SJSA1 (cell line): ENCODE measurements around the gene PLAC1. TPM values are rescaled to one million over a fixed set of nuclear protein-coding genes. Genes with fewer than 3 reads are reported as not detected.
A peak's percentile ranks its signal among the peaks of the same experiment; 100 is the strongest.

Experiments used
- DNase-seq, 2 experiments: peaks; one replicate each; pipeline ENCODE4 v3.0.0-alpha.2; 2015 to 2020; ENCODE audit warnings: low spot score in 2 of 2, low read depth in 1 of 2
- H3K27ac ChIP-seq: fragments of 250-450 bp; sonication (Bioruptor Pico); 2 replicates; pipeline ENCODE4 v1.5.1; 2020; ENCODE audit warnings: mild to moderate bottlenecking, moderate library complexity
- H3K27me3 ChIP-seq: fragments of 250-450 bp; sonication (Bioruptor Pico); replicated peaks from 2 replicates; pipeline ENCODE4 v1.5.1; 2020; ENCODE audit warnings: mild to moderate bottlenecking, moderate library complexity
- H3K36me3 ChIP-seq: fragments of 250-450 bp; sonication (Bioruptor Pico); 2 replicates; pipeline ENCODE4 v1.5.1; 2020; ENCODE audit warnings: mild to moderate bottlenecking
- H3K4me1 ChIP-seq: fragments of 250-450 bp; sonication (Bioruptor Pico); replicated peaks from 2 replicates; pipeline ENCODE4 v1.6.1; 2021; ENCODE audit warnings: mild to moderate bottlenecking
- H3K4me3 ChIP-seq: fragments of 250-450 bp; sonication (Bioruptor Pico); 2 replicates; pipeline ENCODE4 v1.5.1; 2020; ENCODE audit warnings: mild to moderate bottlenecking
- H3K9me3 ChIP-seq: fragments of 250-450 bp; sonication (Bioruptor Pico); replicated peaks from 2 replicates; pipeline ENCODE4 v1.5.1; 2020; ENCODE audit warnings: mild to moderate bottlenecking
- total RNA-seq: library from RNA; depleted of rRNA; stranded (reverse); fragments of >200 nt; shearing (Covaris generic); gene quantifications from 2 replicates; pipeline ENCODE4 v1.2.3, GENCODE V29; 2014

PLAC1 gene
- total RNA-seq, 1 experiment from 2014 or later, result not detected

DNA sequence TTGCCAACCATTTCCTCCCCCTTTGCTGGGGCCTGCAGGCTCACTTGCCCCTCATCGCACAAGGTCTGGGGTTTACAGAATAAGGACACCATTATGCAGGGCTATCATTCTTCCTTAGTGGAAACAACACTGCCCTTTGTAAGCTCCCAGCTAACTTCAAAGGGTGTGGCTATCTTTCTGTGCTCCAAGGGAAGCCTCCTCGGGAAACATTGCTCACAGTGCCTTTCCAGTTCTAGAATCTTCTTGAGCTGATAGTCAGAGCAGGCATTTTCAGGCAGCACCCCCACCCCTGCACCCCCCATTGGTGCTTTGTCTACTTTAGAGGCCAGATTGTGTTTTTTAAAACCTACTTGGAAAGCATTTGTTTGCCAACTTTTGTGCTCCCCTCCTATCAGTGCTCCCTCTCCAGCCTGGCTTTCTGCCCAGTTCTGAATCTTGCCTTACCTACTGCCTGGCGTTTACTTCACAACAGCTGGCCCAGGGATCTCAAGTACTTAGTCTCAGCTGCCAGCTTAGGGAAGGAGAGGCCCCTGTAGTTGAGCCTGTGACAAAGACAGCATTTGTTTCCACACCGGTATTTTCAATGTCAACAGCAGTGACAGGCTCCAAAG lies 53.5 kb downstream of the PLAC1 start:
- no peak for DNase-seq
- peaks cover 40% of the 10 kb centered on the region for H3K4me1 ChIP-seq

GRCh38 chrX:134603806-134604700 lies 54.2 kb downstream of the PLAC1 start:
- DNase-seq, result peak; percentile 71 to 82
- no peak overlapping the region for H3K4me3 ChIP-seq
- H3K27ac ChIP-seq, result peak overlapping the region; percentile 98
- no peaks in the 10 kb centered on the region for H3K36me3 ChIP-seq
- H3K9me3 ChIP-seq, result no peaks in the 10 kb centered on the region
- H3K27me3 ChIP-seq, result no peaks in the 10 kb centered on the region
- H3K4me1 ChIP-seq, result peaks cover 40% of the 10 kb centered on the region

More for the DNA sequence above, 53.5 kb downstream of the PLAC1 start:
- H3K4me3 ChIP-seq, result no peak overlapping the region
- no peaks in the 10 kb centered on the region for H3K27me3 ChIP-seq
- H3K27ac ChIP-seq, result peak overlapping the region; percentile 98
- H3K9me3 ChIP-seq, result no peaks in the 10 kb centered on the region
- no peaks in the 10 kb centered on the region for H3K36me3 ChIP-seq

- Histone ChIP-seq H3K36me3 (no peaks in the 10 kb centered on the region), H3K27ac (no peak overlapping the region), H3K4me3 (no peak overlapping the region), H3K9me3 (no peaks in the 10 kb centered on the region), H3K27me3 (no peaks in the 10 kb centered on the region), H3K4me1 (peaks cover 40% of the 10 kb centered on the region)
- DNase-seq, result no peak
Measured at GRCh38 chrX:134602410-134602809, 55.9 kb downstream of the PLAC1 start.

- DNase-seq, result no peak
- Histone ChIP-seq H3K4me1 (peaks cover 40% of the 10 kb centered on the region), H3K36me3 (no peaks in the 10 kb centered on the region), H3K27ac (peak overlapping the region; percentile 29; the same call in 1 of the 2 replicates), H3K27me3 (no peaks in the 10 kb centered on the region), H3K9me3 (no peaks in the 10 kb centered on the region), H3K4me3 (no peak overlapping the region)
Measured at GRCh38 chrX:134601240-134601765, 57.0 kb downstream of the PLAC1 start.

GRCh38 chrX:134600714-134601113 lies 57.6 kb downstream of the PLAC1 start:
- Histone ChIP-seq H3K4me1 (peaks cover 40% of the 10 kb centered on the region), H3K36me3 (no peaks in the 10 kb centered on the region), H3K9me3 (no peaks in the 10 kb centered on the region), H3K27ac (peak overlapping the region; percentile 29; the same call in 1 of the 2 replicates), H3K27me3 (no peaks in the 10 kb centered on the region), H3K4me3 (no peak overlapping the region)
- DNase-seq, result peak; percentile 45 to 46

DNA sequence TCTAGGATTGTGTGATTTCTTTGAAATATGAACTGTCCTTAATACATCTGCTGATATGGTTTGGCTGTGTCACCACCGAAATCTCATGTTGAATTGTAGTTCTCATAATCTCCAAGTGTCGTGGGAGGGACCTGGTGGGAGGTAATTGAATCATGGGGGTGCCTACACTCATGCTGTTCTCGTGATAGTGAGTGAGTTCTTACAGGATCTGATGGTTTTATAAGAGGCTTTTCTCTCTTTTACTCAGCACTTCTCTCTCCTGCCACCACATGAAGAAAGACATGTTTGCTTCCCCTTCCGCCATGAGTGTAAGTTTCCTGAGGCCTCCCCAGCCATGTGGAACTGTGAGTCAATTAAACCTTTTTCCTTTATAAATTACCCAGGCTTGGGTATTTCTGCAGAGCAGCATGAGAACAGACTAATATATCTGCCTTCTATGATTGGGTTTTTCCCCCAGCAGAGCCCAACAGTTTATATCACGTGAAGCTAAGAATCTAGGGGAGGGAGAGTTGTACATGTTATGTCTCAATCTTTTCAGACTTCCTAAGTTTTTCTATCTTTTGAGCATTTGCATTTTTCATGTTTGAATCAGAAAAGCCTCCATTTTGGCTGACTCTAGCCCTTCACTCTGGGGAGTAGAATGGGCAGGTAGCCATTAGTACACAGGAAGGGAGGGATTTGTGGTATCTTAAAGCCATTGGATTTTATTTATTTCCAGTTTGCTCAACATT lies 58.9 kb downstream of the PLAC1 start:
- no peaks in the 10 kb centered on the region for H3K27me3 ChIP-seq
- no peaks in the 10 kb centered on the region for H3K36me3 ChIP-seq
- no peak for DNase-seq
- H3K27ac ChIP-seq, result no peak overlapping the region
- no peak overlapping the region for H3K4me3 ChIP-seq
- peaks cover 27% of the 10 kb centered on the region for H3K4me1 ChIP-seq
- no peaks in the 10 kb centered on the region for H3K9me3 ChIP-seq

- Histone ChIP-seq H3K4me1 (no peaks in the 10 kb centered on the region), H3K9me3 (no peaks in the 10 kb centered on the region)
Measured at GRCh38 chrX:134592303-134592702, 66.0 kb downstream of the PLAC1 start.

GRCh38 chrX:134591502-134591901 lies 66.8 kb downstream of the PLAC1 start:
- Histone ChIP-seq H3K36me3 (no peaks in the 10 kb centered on the region), H3K9me3 (no peaks in the 10 kb centered on the region), H3K27ac (no peak overlapping the region), H3K4me1 (no peaks in the 10 kb centered on the region), H3K27me3 (no peaks in the 10 kb centered on the region), H3K4me3 (no peak overlapping the region)
- no peak for DNase-seq

More at GRCh38 chrX:134592303-134592702, 66.0 kb downstream of the PLAC1 start:
- no peak overlapping the region for H3K27ac ChIP-seq
- H3K4me3 ChIP-seq, result no peak overlapping the region
- H3K27me3 ChIP-seq, result no peaks in the 10 kb centered on the region
- no peak for DNase-seq
- H3K36me3 ChIP-seq, result no peaks in the 10 kb centered on the region

- Histone ChIP-seq H3K27me3 (no peaks in the 10 kb centered on the region), H3K36me3 (no peaks in the 10 kb centered on the region), H3K9me3 (no peaks in the 10 kb centered on the region), H3K4me1 (no peaks in the 10 kb centered on the region), H3K27ac (no peak overlapping the region), H3K4me3 (no peak overlapping the region)
- no peak for DNase-seq
Measured at GRCh38 chrX:134588806-134589205, 69.5 kb downstream of the PLAC1 start.

- Histone ChIP-seq H3K27ac (no peak overlapping the region), H3K36me3 (no peaks in the 10 kb centered on the region), H3K9me3 (no peaks in the 10 kb centered on the region), H3K4me1 (peaks cover 14% of the 10 kb centered on the region), H3K27me3 (no peaks in the 10 kb centered on the region), H3K4me3 (no peak overlapping the region)
- DNase-seq, result no peak
Measured at GRCh38 chrX:134580907-134581306, 77.4 kb downstream of the PLAC1 start.

GRCh38 chrX:134573683-134574035 lies 84.6 kb downstream of the PLAC1 start:
- no peaks in the 10 kb centered on the region for H3K9me3 ChIP-seq
- H3K4me1 ChIP-seq, result peaks cover 41% of the 10 kb centered on the region
- H3K27ac ChIP-seq, result no peak overlapping the region
- no peak overlapping the region for H3K4me3 ChIP-seq
- no peaks in the 10 kb centered on the region for H3K27me3 ChIP-seq
- no peaks in the 10 kb centered on the region for H3K36me3 ChIP-seq
- DNase-seq, result no peak

GRCh38 chrX:134572816-134573682 lies 85.2 kb downstream of the PLAC1 start:
- Histone ChIP-seq H3K27ac (no peak overlapping the region), H3K36me3 (no peaks in the 10 kb centered on the region), H3K9me3 (no peaks in the 10 kb centered on the region), H3K4me1 (peaks cover 39% of the 10 kb centered on the region), H3K4me3 (no peak overlapping the region), H3K27me3 (no peaks in the 10 kb centered on the region)
- no peak for DNase-seq

- peak in 1 of 2 experiments; percentile 20 for DNase-seq
- peaks cover 31% of the 10 kb centered on the region for H3K4me1 ChIP-seq
- H3K36me3 ChIP-seq, result no peaks in the 10 kb centered on the region
- no peaks in the 10 kb centered on the region for H3K9me3 ChIP-seq
- no peak overlapping the region for H3K4me3 ChIP-seq
- H3K27me3 ChIP-seq, result no peaks in the 10 kb centered on the region
- peak overlapping the region; percentile 61 for H3K27ac ChIP-seq
Measured at GRCh38 chrX:134571796-134572195, 86.5 kb downstream of the PLAC1 start.
